ENCODE measurements around the gene LGR4. TPM values are rescaled to one million over a fixed set of nuclear protein-coding genes. Genes with fewer than 3 reads are reported as not detected.

LGR4 gene
- total RNA-seq, 1 donor = 56.1 TPM

- Histone ChIP-seq H3K36me3 (ENCODE audit: insufficient read depth, low read length) (no peaks in the 10 kb centered on the region), H3K4me1 (ENCODE audit: insufficient read depth, low read length) (no peaks in the 10 kb centered on the region), H3K27me3 (ENCODE audit: insufficient read depth, low read length) (no peaks in the 10 kb centered on the region), H3K27ac (ENCODE audit: low read depth, low read length) (no peak overlapping the region), H3K4me3 (ENCODE audit: insufficient read depth, low read length) (no peak overlapping the region), H4K20me1 (ENCODE audit: insufficient read depth, low read length) (peaks cover 5% of the 10 kb centered on the region), H2AFZ (ENCODE audit: low read length) (no peak overlapping the region), H3K79me2 (ENCODE audit: insufficient read depth, low read length) (peaks cover 50% of the 10 kb centered on the region), H3K9me3 (ENCODE audit: low read depth, low read length) (no peaks in the 10 kb centered on the region), H3K4me2 (ENCODE audit: insufficient read depth, low read length) (no peak overlapping the region)
- no peak for TF ChIP-seq CTCF (IDR thresholded peaks at IDR 0.05; ENCODE audit: extremely low read depth, low read depth, low read length)
- DNase-seq (ENCODE audit: insufficient read length, low spot score, missing footprints) = no peak
These were observed 59.4 kb downstream of the LGR4 start for GRCh38 chr11:27413218-27413617.

DNA sequence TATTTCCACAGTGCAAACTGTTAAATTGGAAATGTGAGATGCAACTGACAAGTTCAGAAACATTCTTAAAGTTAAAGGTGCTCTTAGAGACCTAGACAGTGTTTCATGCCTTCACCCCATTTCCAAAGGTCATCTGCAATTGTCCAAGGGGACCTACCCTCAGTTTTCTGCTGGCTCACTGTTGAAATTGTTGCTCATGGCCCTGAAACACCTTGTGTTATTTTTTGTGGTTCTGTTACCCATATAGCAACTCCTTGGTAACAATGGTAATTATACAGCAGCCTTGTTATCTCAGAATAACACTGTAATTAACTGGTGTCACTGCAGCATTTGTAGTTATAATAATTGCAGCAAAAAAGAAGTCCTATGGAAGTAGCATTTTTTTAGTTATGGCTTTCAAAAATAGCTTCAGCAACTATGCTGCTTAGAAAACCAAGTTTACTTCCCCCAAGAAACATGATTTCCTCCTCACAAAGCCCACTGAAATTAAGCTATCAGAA lies 60.3 kb downstream of the LGR4 start:
- no peak overlapping the region for H3K27ac ChIP-seq (ENCODE audit: low read depth, low read length)
- H3K4me3 ChIP-seq (ENCODE audit: insufficient read depth, low read length) = no peak overlapping the region
- no peak overlapping the region for H3K4me2 ChIP-seq (ENCODE audit: insufficient read depth, low read length)
- peaks cover 42% of the 10 kb centered on the region for H3K79me2 ChIP-seq (ENCODE audit: insufficient read depth, low read length)
- no peaks in the 10 kb centered on the region for H3K27me3 ChIP-seq (ENCODE audit: insufficient read depth, low read length)
- no peak overlapping the region for H2AFZ ChIP-seq (ENCODE audit: low read length)
- no peaks in the 10 kb centered on the region for H3K9me3 ChIP-seq (ENCODE audit: low read depth, low read length)
- no peaks in the 10 kb centered on the region for H4K20me1 ChIP-seq (ENCODE audit: insufficient read depth, low read length)
- no peaks in the 10 kb centered on the region for H3K36me3 ChIP-seq (ENCODE audit: insufficient read depth, low read length)
- no peak for DNase-seq (ENCODE audit: insufficient read length, low spot score, missing footprints)
- no peaks in the 10 kb centered on the region for H3K4me1 ChIP-seq (ENCODE audit: insufficient read depth, low read length)
- no peak for TF ChIP-seq CTCF (IDR thresholded peaks at IDR 0.05; ENCODE audit: extremely low read depth, low read depth, low read length)

DNA sequence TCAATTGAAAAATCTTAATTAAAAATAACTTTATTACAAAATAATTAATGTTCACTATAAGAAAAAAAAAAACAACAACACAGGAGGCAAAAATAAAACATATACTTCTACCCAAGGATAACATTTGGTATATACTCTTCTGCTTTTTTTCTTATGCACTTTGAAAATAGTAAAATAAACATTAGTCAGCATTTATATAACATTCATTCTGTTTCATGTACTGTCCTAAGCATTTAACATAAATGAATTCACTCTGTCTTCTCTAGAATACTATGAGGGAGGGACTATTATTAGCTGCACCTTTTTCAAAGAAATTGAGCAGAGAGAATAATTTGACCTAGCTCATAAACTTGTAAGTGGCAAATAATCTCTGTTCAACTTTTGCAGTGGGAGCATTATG lies 61.3 kb downstream of the LGR4 start:
- Histone ChIP-seq H3K27me3 (ENCODE audit: insufficient read depth, low read length) (no peaks in the 10 kb centered on the region), H4K20me1 (ENCODE audit: insufficient read depth, low read length) (no peaks in the 10 kb centered on the region), H3K9me3 (ENCODE audit: low read depth, low read length) (no peaks in the 10 kb centered on the region), H3K79me2 (ENCODE audit: insufficient read depth, low read length) (peaks cover 33% of the 10 kb centered on the region), H3K4me1 (ENCODE audit: insufficient read depth, low read length) (no peaks in the 10 kb centered on the region), H3K27ac (ENCODE audit: low read depth, low read length) (no peak overlapping the region), H3K4me3 (ENCODE audit: insufficient read depth, low read length) (no peak overlapping the region), H3K36me3 (ENCODE audit: insufficient read depth, low read length) (no peaks in the 10 kb centered on the region), H2AFZ (ENCODE audit: low read length) (no peak overlapping the region), H3K4me2 (ENCODE audit: insufficient read depth, low read length) (no peak overlapping the region)
- DNase-seq (ENCODE audit: insufficient read length, low spot score, missing footprints) = no peak
- no peak for TF ChIP-seq CTCF (IDR thresholded peaks at IDR 0.05; ENCODE audit: extremely low read depth, low read depth, low read length)

GRCh38 chr11:27410272-27410671 lies 62.3 kb downstream of the LGR4 start:
- no peak for DNase-seq (ENCODE audit: insufficient read length, low spot score, missing footprints)
- peaks cover 28% of the 10 kb centered on the region for H3K79me2 ChIP-seq (ENCODE audit: insufficient read depth, low read length)
- TF ChIP-seq CTCF (IDR thresholded peaks at IDR 0.05; ENCODE audit: extremely low read depth, low read depth, low read length) = no peak
- H3K4me3 ChIP-seq (ENCODE audit: insufficient read depth, low read length) = no peak overlapping the region
- no peaks in the 10 kb centered on the region for H4K20me1 ChIP-seq (ENCODE audit: insufficient read depth, low read length)
- H2AFZ ChIP-seq (ENCODE audit: low read length) = no peak overlapping the region
- no peaks in the 10 kb centered on the region for H3K27me3 ChIP-seq (ENCODE audit: insufficient read depth, low read length)
- no peak overlapping the region for H3K4me2 ChIP-seq (ENCODE audit: insufficient read depth, low read length)
- H3K27ac ChIP-seq (ENCODE audit: low read depth, low read length) = no peak overlapping the region
- H3K4me1 ChIP-seq (ENCODE audit: insufficient read depth, low read length) = no peaks in the 10 kb centered on the region
- no peaks in the 10 kb centered on the region for H3K36me3 ChIP-seq (ENCODE audit: insufficient read depth, low read length)
- H3K9me3 ChIP-seq (ENCODE audit: low read depth, low read length) = no peaks in the 10 kb centered on the region
